ENCODE measurements around the gene EFCAB7. TPM values are rescaled to one million over a fixed set of nuclear protein-coding genes. Genes with fewer than 3 reads are reported as not detected.

EFCAB7 gene
- total and polyA plus RNA-seq, 2 of the 13 experiments (the other 11 are each of a cell fraction or from before 2014, with no cell fraction given), result 1.7 to 5.4 TPM

- TF ChIP-seq MYPOP (CRISPR knock-in tag; IDR thresholded peaks at IDR 0.05) (peak; percentile 81; the same call in 1 of the 2 replicates), TOE1 (CRISPR knock-in tag; IDR thresholded peaks at IDR 0.05) (no peak; the same call in 1 of the 2 replicates), NPAS2 (CRISPR knock-in tag; IDR thresholded peaks at IDR 0.05; ENCODE audit: borderline replicate concordance) (no peak), DR1 (CRISPR knock-in tag; IDR thresholded peaks at IDR 0.05) (0 out of 2 replicates have a peak, but pooled peaks have one; percentile 35), ZNF563 (CRISPR knock-in tag; IDR thresholded peaks at IDR 0.05) (peak; percentile 82; the same call in 1 of the 2 replicates), AKAP8 (CRISPR knock-in tag; IDR thresholded peaks at IDR 0.05) (peak; percentile 9; the same call in 1 of the 2 replicates), GLMP (CRISPR knock-in tag; IDR thresholded peaks at IDR 0.05; ENCODE audit: borderline replicate concordance) (0 out of 2 replicates have a peak, but pooled peaks have one; percentile 17), ZNF333 (CRISPR knock-in tag; IDR thresholded peaks at IDR 0.05; ENCODE audit: borderline replicate concordance) (no peak), HOXA5 (CRISPR knock-in tag; IDR thresholded peaks at IDR 0.05) (no peak; the same call in 1 of the 2 replicates), ZBTB7B (CRISPR knock-in tag; IDR thresholded peaks at IDR 0.05) (peak; percentile 74), ZFAT (CRISPR knock-in tag; conservative IDR thresholded peaks at IDR 0.05) (no peak), ZNF816 (CRISPR knock-in tag; IDR thresholded peaks at IDR 0.05; ENCODE audit: borderline replicate concordance) (peak; percentile 29; the same call in 1 of the 2 replicates), ZC3H4 (CRISPR knock-in tag; IDR thresholded peaks at IDR 0.05; ENCODE audit: borderline replicate concordance) (0 out of 2 replicates have a peak, but pooled peaks have one; percentile 41), ELF1 (CRISPR knock-in tag; IDR thresholded peaks at IDR 0.05) (peak; percentile 30), SP1 (IDR thresholded peaks at IDR 0.05) (no peak), SP1 (CRISPR knock-in tag; IDR thresholded peaks at IDR 0.05) (peak; percentile 14; the same call in 1 of the 2 replicates), PITX1 (CRISPR knock-in tag; IDR thresholded peaks at IDR 0.05) (peak; percentile 18; the same call in 1 of the 2 replicates), ZNF280D (CRISPR knock-in tag; IDR thresholded peaks at IDR 0.05) (no peak), ZNF235 (CRISPR knock-in tag; IDR thresholded peaks at IDR 0.05; ENCODE audit: borderline replicate concordance) (no peak), SALL1 (CRISPR knock-in tag; IDR thresholded peaks at IDR 0.05) (peak; percentile 65; the same call in 1 of the 2 replicates), ZMAT5 (CRISPR knock-in tag; IDR thresholded peaks at IDR 0.05; ENCODE audit: borderline replicate concordance, low read depth) (no peak), DPF2 (CRISPR knock-in tag; IDR thresholded peaks at IDR 0.05; ENCODE audit: borderline replicate concordance, low read depth) (no peak), ZNF644 (CRISPR knock-in tag; IDR thresholded peaks at IDR 0.05; ENCODE audit: low read depth) (no peak)
Measured at GRCh38 chr1:63593303-63593885, 70.1 kb downstream of the EFCAB7 start, which contains the start of gene PGM1 (continued).
